PC-3 (cell line): Measurements from ENCODE around the gene MMRN2. TPM values are rescaled to one million over a fixed set of nuclear protein-coding genes. Genes with fewer than 3 reads are reported as not detected.
"Not testable (repeated sequence)": the region's sequence is repeated elsewhere in the genome, so short reads cannot be mapped to it uniquely, and the experiment has no call there.

Experiments
- ATAC-seq: fragments of 200-7000 bp; cut with Tn5 transposase; 2 replicates; pipeline ENCODE4 v1.9.1; 2020; ENCODE audit warnings: mild to moderate bottlenecking, moderate library complexity
- BruUV-seq: library from RNA; stranded (reverse); fragments of 400-500 nt; replicated peaks from 2 replicates; lab custom pipeline; 2021; lab: Mats Ljungman, UMichigan
- CTCF ChIA-PET: fragments of 300-600 bp; sonication (Branson Sonifier 250); formaldehyde crosslinking; loops from one replicate; lab custom pipeline; 2022; ENCODE audit warnings: antibody characterized with exemption; lab: Charles Lee
- POLR2A ChIA-PET: fragments of 300-600 bp; sonication (Branson Sonifier 250); formaldehyde crosslinking; loops from one replicate; lab custom pipeline; 2022; ENCODE audit warnings: antibody characterized with exemption; ENCODE audit not compliant: unreplicated experiment; lab: Charles Lee
- DNase-seq: peaks from one replicate; pipeline ENCODE4 v3.0.0-alpha.2; 2015
- H2AFZ ChIP-seq: fragments of 300-600 bp; sonication (generic); 2 replicates; pipeline ENCODE4 v1.6.0; 2016; ENCODE audit warnings: antibody characterized with exemption, low read length
- H3F3A ChIP-seq: fragments of 300-600 bp; sonication (generic); one replicate; pipeline ENCODE4 v1.6.0; 2017; ENCODE audit warnings: antibody characterized with exemption, low read length, control low read depth, mild to moderate bottlenecking; ENCODE audit not compliant: unreplicated experiment
- H3K27ac ChIP-seq: fragments of 300-600 bp; sonication (generic); 2 replicates; pipeline ENCODE4 v1.5.1; 2016; ENCODE audit warnings: mild to moderate bottlenecking, low read length
- H3K27me3 ChIP-seq: fragments of 300-600 bp; sonication (generic); 2 replicates; pipeline ENCODE4 v1.6.1; 2016; ENCODE audit warnings: low read length, mixed read lengths
- H3K36me3 ChIP-seq: fragments of 300-600 bp; sonication (generic); 2 replicates; pipeline ENCODE4 v1.6.1; 2016; ENCODE audit warnings: low read depth, mixed run types, low read length, mixed read lengths
- H3K4me1 ChIP-seq: fragments of 300-600 bp; sonication (generic); 2 replicates; pipeline ENCODE4 v1.5.1; 2016; ENCODE audit warnings: low read length; ENCODE audit not compliant: insufficient read depth
- H3K4me2 ChIP-seq: fragments of 300-600 bp; sonication (generic); 2 replicates; pipeline ENCODE4 v1.6.0; 2016; ENCODE audit warnings: low read length
- H3K4me3 ChIP-seq: fragments of 300-600 bp; sonication (generic); 2 replicates; pipeline ENCODE4 v1.5.1; 2016; ENCODE audit warnings: mild to moderate bottlenecking, low read length, mixed read lengths
- H3K79me2 ChIP-seq: fragments of 300-600 bp; sonication (generic); 2 replicates; pipeline ENCODE4 v1.6.1; 2017; ENCODE audit warnings: low read length, mixed read lengths
- H3K9ac ChIP-seq: fragments of 300-600 bp; sonication (generic); 2 replicates; pipeline ENCODE4 v1.6.0; 2016; ENCODE audit warnings: mild to moderate bottlenecking, low read length
- H3K9me2 ChIP-seq: fragments of 300-600 bp; sonication (generic); replicated peaks from 2 replicates; pipeline ENCODE4 v1.6.1; 2016; ENCODE audit warnings: mixed run types, low read length, mixed read lengths
- H3K9me3 ChIP-seq: fragments of 300-600 bp; sonication (generic); 2 replicates; pipeline ENCODE4 v1.6.1; 2016; ENCODE audit warnings: low read length, mixed read lengths
- H4K20me1 ChIP-seq: fragments of 300-600 bp; sonication (generic); 2 replicates; pipeline ENCODE4 v1.6.1; 2016; ENCODE audit warnings: low read length, mixed read lengths
- CTCF ChIP-seq: fragments of 300-600 bp; sonication (generic); conservative IDR thresholded peaks from 2 replicates; pipeline ENCODE4 v1.5.1; 2017; ENCODE audit warnings: antibody characterized with exemption, low read depth, mild to moderate bottlenecking, low read length
- EZH2 ChIP-seq: fragments of 300-600 bp; sonication (generic); IDR thresholded peaks from one replicate; pipeline ENCODE4 v1.6.1; 2017; ENCODE audit warnings: antibody characterized with exemption, mild to moderate bottlenecking, low read length; ENCODE audit not compliant: unreplicated experiment
- EZH2phosphoT487 ChIP-seq: fragments of 300-600 bp; sonication (generic); IDR thresholded peaks from 2 replicates; pipeline ENCODE4 v1.6.1; 2018; ENCODE audit warnings: mild to moderate bottlenecking, antibody characterized with exemption, low read length, borderline replicate concordance
- intact Hi-C: fragments of 100-400 bp; cut with micrococcal nuclease; formaldehyde crosslinking; loops from 2 replicates; pipeline ENCODE4 v1.9.0; 2023
- total RNA-seq: library from RNA; depleted of rRNA; stranded (reverse); fragments of >200 nt; gene quantifications from 2 replicates; pipeline ENCODE4 v1.2.3, GENCODE V29; 2014

Gene MMRN2
- total RNA-seq, 1 experiment from 2014 or later, result 1.9 TPM

- TF ChIP-seq CTCF, result no peak
- no peak for TF ChIP-seq EZH2phosphoT487
- no peak for TF ChIP-seq EZH2
- POLR2A ChIA-PET, result no interaction called here
- no peak overlapping the region for H2AFZ ChIP-seq
- ATAC-seq (no peak), DNase-seq (no peak)
- no peak overlapping the region for H3K4me2 ChIP-seq
- no peaks in the 10 kb centered on the region for H3F3A ChIP-seq
- CTCF ChIA-PET, result no interaction called here
- intact Hi-C loops, result no loop called here
- H3K9me3 ChIP-seq, result no peaks in the 10 kb centered on the region
- H3K9ac ChIP-seq, result no peak overlapping the region
- no peaks in the 10 kb centered on the region for H3K36me3 ChIP-seq
- H3K79me2 ChIP-seq, result no peaks in the 10 kb centered on the region
- no peaks in the 10 kb centered on the region for H3K4me1 ChIP-seq
- H3K9me2 ChIP-seq, result no peaks in the 10 kb centered on the region
- no TSS peak for BruUV-seq
- H3K27ac ChIP-seq, result no peak overlapping the region
- no peaks in the 10 kb centered on the region for H3K27me3 ChIP-seq
- H4K20me1 ChIP-seq, result no peaks in the 10 kb centered on the region
- no peak overlapping the region for H3K4me3 ChIP-seq
Measured at GRCh38 chr10:86992929-86993328, 35.5 kb upstream of the MMRN2 start.

GRCh38 chr10:86992456-86992855 lies 35.0 kb upstream of the MMRN2 start:
- intact Hi-C loops, result no loop called here

GRCh38 chr10:86991362-86991761 lies 33.9 kb upstream of the MMRN2 start:
- POLR2A ChIA-PET, CTCF ChIA-PET, intact Hi-C loops: not testable (repeated sequence)

More at GRCh38 chr10:86992456-86992855, 35.0 kb upstream of the MMRN2 start:
- Histone ChIP-seq H3K4me2 (no peak overlapping the region), H3K79me2 (no peaks in the 10 kb centered on the region), H3K27ac (no peak overlapping the region), H3K9me3 (no peaks in the 10 kb centered on the region), H3K9ac (no peak overlapping the region), H3K4me3 (no peak overlapping the region), H3K9me2 (no peaks in the 10 kb centered on the region), H3K36me3 (no peaks in the 10 kb centered on the region), H3K4me1 (no peaks in the 10 kb centered on the region), H3F3A (no peaks in the 10 kb centered on the region), H4K20me1 (no peaks in the 10 kb centered on the region), H2AFZ (no peak overlapping the region), H3K27me3 (no peaks in the 10 kb centered on the region)
- POLR2A ChIA-PET, result no interaction called here
- ATAC-seq, result no peak
- no peak for DNase-seq
- CTCF ChIA-PET, result no interaction called here
- TF ChIP-seq EZH2phosphoT487 (no peak), CTCF (no peak), EZH2 (no peak)
- no TSS peak for BruUV-seq

More at GRCh38 chr10:86991362-86991761, 33.9 kb upstream of the MMRN2 start:
- not testable (repeated sequence) for DNase-seq, H3K4me1 ChIP-seq, H3K36me3 ChIP-seq, H3F3A ChIP-seq, H3K9me2 ChIP-seq, H3K9me3 ChIP-seq, H3K27ac ChIP-seq, H4K20me1 ChIP-seq, H3K9ac ChIP-seq, H3K27me3 ChIP-seq, H3K79me2 ChIP-seq, H3K4me3 ChIP-seq, ATAC-seq, BruUV-seq, H3K4me2 ChIP-seq, H2AFZ ChIP-seq
